Ishikawa (cell line): ENCODE results near the gene AFF2.

ENCODE experiments used
- EGR1 ChIP-seq: IDR thresholded peaks from 2 replicates; pipeline ENCODE4 v1.6.1; 2012
- FOXM1 ChIP-seq: IDR thresholded peaks from 2 replicates; pipeline ENCODE4 v1.6.1; 2012; ENCODE audit warnings: low read depth, borderline replicate concordance
- RAD21 ChIP-seq: IDR thresholded peaks from 2 replicates; pipeline ENCODE4 v1.6.1; 2012; ENCODE audit warnings: low read depth
- REST ChIP-seq: IDR thresholded peaks from 2 replicates; pipeline ENCODE4 v1.6.1; 2012; ENCODE audit warnings: low read depth, mild to moderate bottlenecking
- TAF1 ChIP-seq: IDR thresholded peaks from 2 replicates; pipeline ENCODE4 v1.6.1; 2012; ENCODE audit warnings: low read depth, mild to moderate bottlenecking
- YY1 ChIP-seq: IDR thresholded peaks from 2 replicates; pipeline ENCODE4 v1.6.1; 2012; ENCODE audit warnings: low read depth

GRCh38 chrX:149040873-149041535 is 540.6 kb downstream of the AFF2 start:
- TF ChIP-seq EGR1 = no peak
- no peak for TF ChIP-seq FOXM1
- TF ChIP-seq REST = no peak
- TF ChIP-seq YY1 = no peak
- TF ChIP-seq RAD21 = no peak
- no peak for TF ChIP-seq TAF1
